HepG2 (cell line): Measurements from ENCODE around the gene THUMPD1. TPM values are rescaled to one million over a fixed set of nuclear protein-coding genes. Genes with fewer than 3 reads are reported as not detected.
A peak's percentile ranks its signal among the peaks of the same experiment; 100 is the strongest.

Source experiments
- ARID4A ChIP-seq: sonication (generic); formaldehyde crosslinking; IDR thresholded peaks from 2 replicates; pipeline ENCODE4 v1.5.0; 2020; ENCODE audit warnings: mild to moderate bottlenecking, missing genetic modification reagents, borderline replicate concordance
- ATM ChIP-seq: fragments of 450-650 bp; IDR thresholded peaks from 2 replicates; pipeline ENCODE4 v1.7.1; 2017; ENCODE audit warnings: mild to moderate bottlenecking, borderline replicate concordance
- BATF2 ChIP-seq: sonication (generic); formaldehyde crosslinking; IDR thresholded peaks from 2 replicates; pipeline ENCODE4 v1.8.0; 2022; ENCODE audit warnings: mild to moderate bottlenecking, missing genetic modification reagents, moderate library complexity
- BRCA1 ChIP-seq: sonication (generic); formaldehyde crosslinking; IDR thresholded peaks from 2 replicates; pipeline ENCODE4 v1.4.0; 2020; ENCODE audit warnings: missing genetic modification reagents
- FOXO4 ChIP-seq: sonication (generic); formaldehyde crosslinking; conservative IDR thresholded peaks from 2 replicates; pipeline ENCODE4 v1.8.1; 2023; ENCODE audit warnings: missing genetic modification reagents
- HMG20A ChIP-seq: IDR thresholded peaks from 2 replicates; pipeline ENCODE4 v1.6.1; 2016; ENCODE audit warnings: borderline replicate concordance
- KLF13 ChIP-seq: sonication (generic); formaldehyde crosslinking; IDR thresholded peaks from 2 replicates; pipeline ENCODE4 v1.4.0; 2020; ENCODE audit warnings: mild to moderate bottlenecking, missing genetic modification reagents
- MLX ChIP-seq: IDR thresholded peaks from 2 replicates; pipeline ENCODE4 v1.6.1; 2016
- NPAS2 ChIP-seq: sonication (generic); formaldehyde crosslinking; IDR thresholded peaks from 2 replicates; pipeline ENCODE4 v1.8.0; 2022; ENCODE audit warnings: mild to moderate bottlenecking, missing genetic modification reagents, borderline replicate concordance
- SALL1 ChIP-seq: sonication (generic); formaldehyde crosslinking; IDR thresholded peaks from 2 replicates; pipeline ENCODE4 v1.8.0; 2022; ENCODE audit warnings: mild to moderate bottlenecking, missing genetic modification reagents
- SIX1 ChIP-seq: sonication (generic); formaldehyde crosslinking; IDR thresholded peaks from 2 replicates; pipeline ENCODE4 v1.4.0; 2020; ENCODE audit warnings: missing genetic modification reagents, borderline replicate concordance
- SNAI1 ChIP-seq: sonication (generic); formaldehyde crosslinking; IDR thresholded peaks from 2 replicates; pipeline ENCODE4 v1.5.0; 2020; ENCODE audit warnings: mild to moderate bottlenecking, missing genetic modification reagents, borderline replicate concordance
- SRSF4 ChIP-seq: fragments of 200-400 bp; formaldehyde crosslinking; IDR thresholded peaks from one replicate; pipeline ENCODE4 v1.6.1; 2018; ENCODE audit warnings: mild to moderate bottlenecking, low read depth, low read length, moderate library complexity; ENCODE audit not compliant: poor library complexity, severe bottlenecking
- TEAD3 ChIP-seq: optimal IDR thresholded peaks from 2 replicates; pipeline ENCODE3; 2016; ENCODE audit warnings: borderline replicate concordance
- TFAP4 ChIP-seq: sonication (generic); IDR thresholded peaks from 2 replicates; pipeline ENCODE4 v1.6.1; 2016; ENCODE audit warnings: low read depth, borderline replicate concordance
- TP53 ChIP-seq: sonication (generic); formaldehyde crosslinking; conservative IDR thresholded peaks from 2 replicates; pipeline ENCODE4 v1.4.0; 2020; ENCODE audit warnings: missing genetic modification reagents
- ZNF260 ChIP-seq: sonication (generic); formaldehyde crosslinking; IDR thresholded peaks from 2 replicates; pipeline ENCODE4 v1.4.0; 2020; ENCODE audit warnings: missing genetic modification reagents, low read depth, mild to moderate bottlenecking, borderline replicate concordance
- ZNF451 ChIP-seq: sonication (generic); formaldehyde crosslinking; IDR thresholded peaks from 2 replicates; pipeline ENCODE4 v1.5.0; 2020; ENCODE audit warnings: mild to moderate bottlenecking, missing genetic modification reagents
- ZNF713 ChIP-seq: sonication (generic); formaldehyde crosslinking; IDR thresholded peaks from 2 replicates; pipeline ENCODE4 v1.4.0; 2020; ENCODE audit warnings: mild to moderate bottlenecking, missing genetic modification reagents
- ZNF747 ChIP-seq: sonication (generic); formaldehyde crosslinking; IDR thresholded peaks from 2 replicates; pipeline ENCODE4 v1.8.1; 2023; ENCODE audit warnings: missing genetic modification reagents, mild to moderate bottlenecking, borderline replicate concordance
- polyA plus RNA-seq, 8 experiments: library from polyadenylated mRNA; depleted of rRNA in 3 of 8; stranded (reverse) in 7 of 8; unstranded in 1 of 8; fragments of >200 nt; fragmentation: Illumina TruSeq in 4 of 8; extraction: Trizol in 4 of 8; gene quantifications; 2 replicates each; pipeline versions ENCODE4 v1.2.1 to v1.2.3, GENCODE V29; 2011 to 2016; ENCODE audit warnings: low read depth in 4 of 8, missing spikeins in 1 of 8, mixed read lengths in 1 of 8; ENCODE audit not compliant: insufficient read depth in 1 of 8
- total RNA-seq, 5 experiments: library from RNA; depleted of rRNA; stranded (reverse); fragments of >200 nt; fragmentation: Illumina TruSeq; extraction: Trizol; gene quantifications; 2 replicates each; pipeline ENCODE4 v1.2.3, GENCODE V29; 2016; ENCODE audit warnings: low read depth in 1 of 5
- TF ChIP-seq, protein P1 (sequence below): sonication (generic); formaldehyde crosslinking; IDR thresholded peaks from 2 replicates; pipeline ENCODE4 v1.8.0; 2022; ENCODE audit warnings: mild to moderate bottlenecking, missing genetic modification reagents

The THUMPD1 gene
- total and polyA plus RNA-seq, 2 of the 13 experiments (the other 11 are each of a cell fraction or from before 2014, with no cell fraction given) = 22.7 to 69.1 TPM

GRCh38 chr16:20774703-20775362 lies 33.2 kb upstream of the THUMPD1 start (continued):
- TF ChIP-seq SRSF4 (no peak), SALL1 (CRISPR knock-in tag) (peak; percentile 60), ZNF713 (CRISPR knock-in tag) (no peak), BATF2 (no peak), ATM (no peak), ZNF747 (CRISPR knock-in tag) (no peak), MLX (CRISPR knock-in tag) (no peak), ZNF451 (CRISPR knock-in tag) (no peak), NPAS2 (no peak), TEAD3 (no peak), HMG20A (CRISPR knock-in tag) (no peak), KLF13 (CRISPR knock-in tag) (no peak), TP53 (CRISPR knock-in tag) (no peak), SIX1 (CRISPR knock-in tag) (peak; percentile 21; the same call in 1 of the 2 replicates), SNAI1 (CRISPR knock-in tag) (no peak), ARID4A (CRISPR knock-in tag) (0 out of 2 replicates have a peak, but pooled peaks have one; percentile 10), FOXO4 (CRISPR knock-in tag) (no peak), BRCA1 (CRISPR knock-in tag) (no peak), TFAP4 (no peak), ZNF260 (no peak)
- TF ChIP-seq, protein P1, sequence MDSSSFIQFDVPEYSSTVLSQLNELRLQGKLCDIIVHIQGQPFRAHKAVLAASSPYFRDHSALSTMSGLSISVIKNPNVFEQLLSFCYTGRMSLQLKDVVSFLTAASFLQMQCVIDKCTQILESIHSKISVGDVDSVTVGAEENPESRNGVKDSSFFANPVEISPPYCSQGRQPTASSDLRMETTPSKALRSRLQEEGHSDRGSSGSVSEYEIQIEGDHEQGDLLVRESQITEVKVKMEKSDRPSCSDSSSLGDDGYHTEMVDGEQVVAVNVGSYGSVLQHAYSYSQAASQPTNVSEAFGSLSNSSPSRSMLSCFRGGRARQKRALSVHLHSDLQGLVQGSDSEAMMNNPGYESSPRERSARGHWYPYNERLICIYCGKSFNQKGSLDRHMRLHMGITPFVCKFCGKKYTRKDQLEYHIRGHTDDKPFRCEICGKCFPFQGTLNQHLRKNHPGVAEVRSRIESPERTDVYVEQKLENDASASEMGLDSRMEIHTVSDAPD (CRISPR knock-in tag) = no peak
